Ovary (tissue), 3 donors: ENCODE results near the gene OR8A1.

Experiments used
- CTCF ChIP-seq, 3 donors: fragments of 450-650 bp in 2 of 3; fragments of 200-600 bp in 1 of 3; IDR thresholded peaks; one replicate each; pipeline versions ENCODE4 v1.5.1 to v1.8.0; 2016 to 2022; ENCODE audit warnings: antibody characterized with exemption in 3 of 3, mild to moderate bottlenecking in 1 of 3
- EP300 ChIP-seq: sonication (generic); formaldehyde crosslinking; IDR thresholded peaks from one replicate; pipeline ENCODE4 v1.6.1; 2017; ENCODE audit warnings: antibody characterized with exemption
- POLR2A ChIP-seq: fragments of 450-650 bp; IDR thresholded peaks from one replicate; pipeline ENCODE4 v1.6.1; 2017; ENCODE audit warnings: antibody characterized with exemption, mild to moderate bottlenecking, moderate library complexity
- donor health status: DM: no; HTN: no; CAD: no.

GRCh38 chr11:124578761-124579160 lies 9.0 kb downstream of the OR8A1 start:
- TF ChIP-seq CTCF (IDR thresholded peaks at IDR 0.05) (no peak), POLR2A (no peak), EP300 (no peak)
